BJ (cell line): ENCODE data around the gene CD300H. TPM values are rescaled to one million over a fixed set of nuclear protein-coding genes. Genes with fewer than 3 reads are reported as not detected.

Experiments
- CTCF ChIA-PET: fragments of 350-600 bp; formaldehyde crosslinking; extraction: SDS; loops from one replicate; lab custom pipeline; 2021; ENCODE audit warnings: antibody characterized with exemption, inconsistent platforms; lab: Yijun Ruan, JAX
- POLR2A ChIA-PET: fragments of 300-600 bp; sonication (Branson Sonifier 250); formaldehyde crosslinking; extraction: SDS; loops from one replicate; lab custom pipeline; 2021; ENCODE audit warnings: antibody characterized with exemption; lab: Charles Lee
- DNase-seq: peaks from one replicate; pipeline ENCODE4 v3.0.0-alpha.2; 2011; ENCODE audit warnings: low read depth
- H3K27me3 ChIP-seq: 2 replicates; pipeline ENCODE4 v1.6.0; 2011; ENCODE audit warnings: low read length; ENCODE audit not compliant: control insufficient read depth, insufficient read depth
- H3K36me3 ChIP-seq: 2 replicates; pipeline ENCODE4 v1.5.1; 2011; ENCODE audit warnings: low read length; ENCODE audit not compliant: control insufficient read depth, insufficient read depth
- H3K4me3 ChIP-seq: 2 replicates; pipeline ENCODE4 v1.5.1; 2011; ENCODE audit warnings: low read depth, mild to moderate bottlenecking, control low read depth, low read length
- CTCF ChIP-seq: IDR thresholded peaks from 2 replicates; pipeline ENCODE4 v1.5.1; 2011; ENCODE audit warnings: low read depth, mild to moderate bottlenecking, control low read depth, inconsistent platforms, low read length, moderate library complexity; ENCODE audit not compliant: insufficient read depth
- polyA plus RNA-seq: library from polyadenylated mRNA; depleted of rRNA; stranded (reverse); fragments of >200 nt; gene quantifications from 2 replicates; pipeline ENCODE4 v1.2.3, GENCODE V29; 2011

Gene CD300H
- polyA plus RNA-seq, 1 experiment, result not detected

- ChIA-PET CTCF (no interaction called here), POLR2A (no interaction called here)
- no peak for TF ChIP-seq CTCF
- DNase-seq, result no peak
- no peak overlapping the region for H3K4me3 ChIP-seq
- no peaks in the 10 kb centered on the region for H3K27me3 ChIP-seq
- H3K36me3 ChIP-seq, result no peaks in the 10 kb centered on the region
Measured at GRCh38 chr17:74542727-74543383, 24.5 kb downstream of the CD300H start.

DNA sequence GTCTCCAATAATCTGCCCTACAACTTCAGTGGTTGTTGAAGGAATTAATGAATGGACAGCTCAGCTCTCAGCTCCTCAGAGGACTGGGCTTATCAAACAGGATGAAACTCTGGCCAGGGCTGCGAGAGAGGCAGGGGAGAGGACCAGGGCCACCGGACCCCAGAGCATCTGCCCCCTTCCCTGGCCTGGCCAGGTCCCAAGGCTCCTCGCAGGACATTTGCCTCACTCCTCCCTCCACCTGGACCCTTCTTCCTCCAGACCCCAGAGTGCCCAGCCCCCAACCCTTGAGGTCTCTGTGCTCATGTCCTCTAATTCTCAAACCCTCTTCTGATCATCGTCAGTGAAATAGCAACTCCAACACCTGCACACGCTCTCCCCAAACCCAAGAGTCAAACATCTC lies 25.1 kb downstream of the CD300H start:
- Histone ChIP-seq H3K27me3 (no peaks in the 10 kb centered on the region), H3K36me3 (no peaks in the 10 kb centered on the region), H3K4me3 (no peak overlapping the region)
- ChIA-PET POLR2A (no interaction called here), CTCF (no interaction called here)
- no peak for DNase-seq
- no peak for TF ChIP-seq CTCF

DNA sequence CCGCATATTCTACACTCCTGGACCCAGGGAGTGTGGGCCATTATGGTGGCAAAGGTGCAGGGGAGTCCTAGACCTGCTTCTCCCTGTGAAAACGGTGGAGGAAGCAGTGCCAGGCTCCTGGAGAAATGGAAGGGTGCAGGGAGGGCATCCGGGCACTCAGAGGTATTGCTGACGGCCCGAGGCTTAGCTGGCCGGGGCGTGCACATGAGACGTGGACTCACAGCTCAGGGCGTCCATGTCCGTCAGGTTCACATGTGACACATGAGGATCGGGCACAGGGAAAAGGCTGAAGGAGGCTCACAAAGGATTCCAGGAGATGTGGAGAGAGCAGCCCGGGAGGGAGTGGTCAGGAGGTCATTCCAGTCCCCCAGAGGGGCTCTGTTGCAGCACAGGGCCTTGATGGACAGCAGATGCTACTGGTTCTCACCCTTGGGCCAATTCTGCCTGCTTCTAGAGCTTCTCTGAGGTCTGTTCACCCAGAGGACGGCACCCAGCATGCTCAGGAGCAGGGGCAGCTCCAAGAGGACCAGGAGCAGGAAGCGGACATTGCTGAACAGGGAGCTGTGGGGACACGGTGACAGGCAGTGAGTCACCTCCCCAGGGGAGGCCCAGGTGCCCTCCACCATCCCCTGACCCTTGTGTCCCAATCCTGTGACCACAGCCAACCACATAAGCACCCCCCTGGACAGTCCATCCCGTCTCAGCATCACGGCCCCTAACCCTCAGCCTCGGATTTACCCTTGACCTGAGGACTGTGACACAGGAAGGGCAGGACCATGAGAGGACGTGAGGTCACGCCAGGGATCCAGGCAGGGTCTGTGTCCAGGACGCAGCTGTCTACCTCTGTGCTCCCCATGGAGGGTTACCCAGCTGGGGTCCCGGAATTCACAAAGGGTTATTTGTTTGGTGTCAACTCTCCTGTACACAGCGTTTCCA lies 25.9 kb downstream of the CD300H start:
- POLR2A ChIA-PET, result no interaction called here
- no peak for TF ChIP-seq CTCF
- no peaks in the 10 kb centered on the region for H3K27me3 ChIP-seq

DNA sequence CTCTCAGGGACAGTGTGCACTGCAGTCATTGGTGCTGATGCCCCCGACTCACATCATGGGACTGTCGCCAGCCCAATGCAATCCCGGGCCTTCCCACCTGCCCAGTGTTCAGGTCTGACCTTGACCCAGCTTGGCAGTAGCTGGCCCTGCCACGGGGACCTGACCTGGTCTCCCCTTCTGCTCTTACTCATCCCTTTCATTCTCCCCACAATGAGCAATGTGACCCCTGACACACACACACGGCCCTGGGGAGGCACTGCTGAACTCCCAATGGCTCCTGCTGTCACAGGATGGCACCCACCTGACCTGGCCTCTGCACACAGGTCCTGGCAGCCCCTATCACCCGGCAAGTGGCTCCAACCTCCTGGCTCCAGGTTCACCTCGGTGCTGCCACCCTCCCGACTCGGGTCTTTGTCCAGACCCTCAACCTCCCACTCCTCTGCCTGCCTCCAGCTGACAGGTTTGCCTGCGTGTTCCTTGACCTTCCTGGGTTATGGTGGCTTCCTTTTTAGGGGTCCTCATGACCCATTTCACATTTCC lies 28.0 kb downstream of the CD300H start:
- no peak for TF ChIP-seq CTCF
- DNase-seq, result no peak
- Histone ChIP-seq H3K27me3 (no peaks in the 10 kb centered on the region), H3K4me3 (no peak overlapping the region), H3K36me3 (no peaks in the 10 kb centered on the region)
- POLR2A ChIA-PET, result no interaction called here
- CTCF ChIA-PET, result no interaction called here

More for the DNA sequence above, 25.9 kb downstream of the CD300H start:
- Histone ChIP-seq H3K4me3 (no peak overlapping the region), H3K36me3 (no peaks in the 10 kb centered on the region)
- CTCF ChIA-PET, result no interaction called here
- DNase-seq, result no peak

GRCh38 chr17:74536890-74537289 lies 30.4 kb downstream of the CD300H start:
- H3K27me3 ChIP-seq, result no peaks in the 10 kb centered on the region
- POLR2A ChIA-PET, result no interaction called here
- no peaks in the 10 kb centered on the region for H3K36me3 ChIP-seq
- no peak for TF ChIP-seq CTCF
- CTCF ChIA-PET, result no interaction called here
- H3K4me3 ChIP-seq, result no peak overlapping the region
- no peak for DNase-seq
